Sigmoid colon (tissue), 7 donors: ENCODE data around the gene SLC6A6. TPM values are rescaled to one million over a fixed set of nuclear protein-coding genes. Genes with fewer than 3 reads are reported as not detected.

Experiments used
- DNase-seq: peaks from one replicate; pipeline ENCODE4 v3.0.0-alpha.2; 2019
- H3K27ac ChIP-seq, 4 donors: fragments of 200-600 bp; sonication (generic); one replicate each; pipeline ENCODE4 v1.5.1; 2016 to 2019; ENCODE audit warnings: mild to moderate bottlenecking in 1 of 4
- H3K27me3 ChIP-seq, 3 donors: fragments of 200-600 bp; sonication (generic); one replicate each; pipeline ENCODE4 v1.5.1; 2019; ENCODE audit warnings: mild to moderate bottlenecking in 1 of 3
- H3K36me3 ChIP-seq, 4 donors: fragments of 200-600 bp; sonication (generic); one replicate each; pipeline ENCODE4 v1.5.1; 2016 to 2019
- H3K4me1 ChIP-seq, 4 donors: fragments of 200-600 bp; sonication (generic); one replicate each; pipeline ENCODE4 v1.5.1; 2017 to 2019
- H3K4me3 ChIP-seq, 4 donors: fragments of 200-600 bp; sonication (generic); one replicate each; pipeline ENCODE4 v1.5.1; 2017 to 2019; ENCODE audit warnings: mild to moderate bottlenecking in 2 of 4, moderate library complexity in 1 of 4
- H3K9me3 ChIP-seq, 4 donors: fragments of 200-600 bp in 3 of 4; sonication (generic) in 3 of 4; one replicate each; pipeline versions ENCODE4 v1.5.1 to v1.6.1; 2013 to 2019
- EP300 ChIP-seq, 4 donors: sonication (generic); formaldehyde crosslinking; IDR thresholded peaks; one replicate each; pipeline ENCODE4 v1.6.1; 2017; ENCODE audit warnings: antibody characterized with exemption in 4 of 4
- POLR2A ChIP-seq, 2 donors: fragments of 450-650 bp; IDR thresholded peaks; one replicate each; pipeline ENCODE4 v1.6.1; 2016; ENCODE audit warnings: antibody characterized with exemption in 2 of 2, mild to moderate bottlenecking in 2 of 2, moderate library complexity in 2 of 2
- POLR2AphosphoS5 ChIP-seq, 4 donors: sonication (generic); formaldehyde crosslinking; IDR thresholded peaks; one replicate each; pipeline ENCODE4 v1.6.1; 2017; ENCODE audit warnings: antibody characterized with exemption in 4 of 4
- WGBS, 2 donors: extraction: QIAGEN DNeasy Blood & Tissue Kit; methylation state at CpG; one replicate each; pipeline ENCODE4 v1.1.7; 2013; 5-methylcytosine and 5-hydroxymethylcytosine counted together
- intact Hi-C: fragments of 100-400 bp; cut with DNase I; formaldehyde crosslinking; loops from one replicate; pipeline ENCODE4 v1.15.1; 2023
- polyA plus RNA-seq, 3 donors: library from polyadenylated mRNA; stranded (reverse); fragments of 200-250 nt; gene quantifications; one replicate each; pipeline ENCODE4 v1.2.3, GENCODE V29; 2013
- total RNA-seq, 4 donors: library from RNA; depleted of rRNA; stranded (reverse); fragments of >200 nt; gene quantifications; one replicate each; pipeline ENCODE4 v1.1.0, GENCODE V29; 2016
- TF ChIP-seq, protein P1 (sequence below), 4 experiments: fragments of 450-650 bp in 3 of 4; fragments of 200-600 bp in 1 of 4; IDR thresholded peaks; one replicate each; pipeline ENCODE4 v1.5.1; 2016 to 2019; ENCODE audit warnings: antibody characterized with exemption in 4 of 4, mild to moderate bottlenecking in 3 of 4, moderate library complexity in 2 of 4
- donor health status: healthy with polysubstance abuse.
- donor health status: Bipolar disorder and iron deficiency.
- donor health status: healthy.

Gene SLC6A6
- total and polyA plus RNA-seq, 7 donors: 2.3 to 19.1 (median 8.4) TPM

DNA sequence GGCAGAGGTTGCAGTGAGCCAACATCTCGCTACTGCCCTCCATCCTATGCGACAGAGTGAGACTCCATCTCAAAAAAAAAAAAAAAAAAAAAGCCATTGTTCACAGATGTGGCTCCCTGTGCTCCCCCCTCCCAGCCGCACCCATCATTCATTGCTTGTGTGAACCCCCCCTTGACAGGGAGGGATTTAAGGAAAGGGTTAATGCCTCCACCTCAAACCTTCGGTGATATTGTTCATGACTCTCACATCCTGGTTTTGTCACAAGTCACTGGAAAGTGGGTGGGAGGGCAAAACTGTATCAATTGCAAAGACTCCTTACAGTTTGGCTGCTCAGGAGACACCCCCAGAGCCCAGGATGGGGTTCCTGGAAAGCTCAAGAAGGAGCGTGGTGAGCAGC is 7.7 kb downstream of the SLC6A6 start:
- no peak overlapping the region for H3K4me3 ChIP-seq
- no peaks in the 10 kb centered on the region for H3K27me3 ChIP-seq
- TF ChIP-seq POLR2A (IDR thresholded peaks at IDR 0.05): no peak
- no peak for TF ChIP-seq POLR2AphosphoS5 (IDR thresholded peaks at IDR 0.05)
- TF ChIP-seq, protein P1, sequence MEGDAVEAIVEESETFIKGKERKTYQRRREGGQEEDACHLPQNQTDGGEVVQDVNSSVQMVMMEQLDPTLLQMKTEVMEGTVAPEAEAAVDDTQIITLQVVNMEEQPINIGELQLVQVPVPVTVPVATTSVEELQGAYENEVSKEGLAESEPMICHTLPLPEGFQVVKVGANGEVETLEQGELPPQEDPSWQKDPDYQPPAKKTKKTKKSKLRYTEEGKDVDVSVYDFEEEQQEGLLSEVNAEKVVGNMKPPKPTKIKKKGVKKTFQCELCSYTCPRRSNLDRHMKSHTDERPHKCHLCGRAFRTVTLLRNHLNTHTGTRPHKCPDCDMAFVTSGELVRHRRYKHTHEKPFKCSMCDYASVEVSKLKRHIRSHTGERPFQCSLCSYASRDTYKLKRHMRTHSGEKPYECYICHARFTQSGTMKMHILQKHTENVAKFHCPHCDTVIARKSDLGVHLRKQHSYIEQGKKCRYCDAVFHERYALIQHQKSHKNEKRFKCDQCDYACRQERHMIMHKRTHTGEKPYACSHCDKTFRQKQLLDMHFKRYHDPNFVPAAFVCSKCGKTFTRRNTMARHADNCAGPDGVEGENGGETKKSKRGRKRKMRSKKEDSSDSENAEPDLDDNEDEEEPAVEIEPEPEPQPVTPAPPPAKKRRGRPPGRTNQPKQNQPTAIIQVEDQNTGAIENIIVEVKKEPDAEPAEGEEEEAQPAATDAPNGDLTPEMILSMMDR (IDR thresholded peaks at IDR 0.05): no peak
- no peak for TF ChIP-seq EP300 (IDR thresholded peaks at IDR 0.05)
- peaks cover 0 to 30% (median 15%) of the 10 kb centered on the region in 4 donors for H3K4me1 ChIP-seq
- H3K9me3 ChIP-seq: no peaks in the 10 kb centered on the region
- H3K36me3 ChIP-seq: no peaks in the 10 kb centered on the region
- 92 to 93% methylated on average over 5 of the region's 5 CpGs for WGBS, 2 donors
- H3K27ac ChIP-seq: no peak overlapping the region
- DNase-seq: no peak
- intact Hi-C loops: no loop called here

DNA sequence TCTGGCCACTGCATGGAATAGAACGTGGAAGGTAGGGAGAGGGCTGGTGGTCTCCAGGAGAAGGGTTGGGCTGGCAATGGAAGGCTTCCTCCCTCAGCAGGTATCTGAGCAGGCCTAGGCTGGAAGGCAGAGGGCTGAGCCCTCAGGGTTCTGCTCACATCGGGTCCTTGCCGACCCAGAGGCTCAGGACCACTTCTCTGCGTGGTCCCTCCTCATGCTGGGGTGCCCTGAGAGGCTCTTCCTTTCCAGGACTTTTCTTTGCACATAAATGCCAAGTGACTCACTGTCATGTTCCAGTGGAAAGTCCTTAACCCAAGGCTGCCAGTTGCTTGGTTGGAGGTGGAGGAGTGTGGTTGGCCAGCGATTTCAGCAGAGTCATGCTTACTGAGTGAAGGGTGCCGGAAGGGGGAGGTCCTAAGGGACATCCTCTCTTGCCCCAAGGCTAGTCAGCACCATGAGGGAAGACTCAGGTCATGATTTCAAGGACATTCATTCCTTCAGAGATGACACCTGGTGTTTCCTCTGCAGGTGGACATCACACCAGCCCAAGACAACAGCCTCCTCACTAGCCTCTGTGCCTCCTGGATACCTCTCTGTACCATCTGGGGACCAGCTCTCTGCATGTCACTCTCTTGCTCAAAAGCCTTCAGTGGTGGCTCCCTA is 8.2 kb downstream of the SLC6A6 start:
- Histone ChIP-seq H3K27me3 (no peaks in the 10 kb centered on the region), H3K4me3 (no peak overlapping the region), H3K4me1 (peaks cover 0 to 25% (median 9%) of the 10 kb centered on the region in 4 donors), H3K27ac (no peak overlapping the region), H3K36me3 (no peaks in the 10 kb centered on the region), H3K9me3 (no peaks in the 10 kb centered on the region)
- TF ChIP-seq, protein P1 (IDR thresholded peaks at IDR 0.05): no peak
- TF ChIP-seq POLR2A (IDR thresholded peaks at IDR 0.05) (no peak), EP300 (IDR thresholded peaks at IDR 0.05) (no peak), POLR2AphosphoS5 (IDR thresholded peaks at IDR 0.05) (peak in 1 of 4 donors; percentile 27)
- WGBS, 2 donors: 77 to 89% methylated on average over 6 of the region's 6 CpGs
- intact Hi-C loops: no loop called here
- no peak for DNase-seq

DNA sequence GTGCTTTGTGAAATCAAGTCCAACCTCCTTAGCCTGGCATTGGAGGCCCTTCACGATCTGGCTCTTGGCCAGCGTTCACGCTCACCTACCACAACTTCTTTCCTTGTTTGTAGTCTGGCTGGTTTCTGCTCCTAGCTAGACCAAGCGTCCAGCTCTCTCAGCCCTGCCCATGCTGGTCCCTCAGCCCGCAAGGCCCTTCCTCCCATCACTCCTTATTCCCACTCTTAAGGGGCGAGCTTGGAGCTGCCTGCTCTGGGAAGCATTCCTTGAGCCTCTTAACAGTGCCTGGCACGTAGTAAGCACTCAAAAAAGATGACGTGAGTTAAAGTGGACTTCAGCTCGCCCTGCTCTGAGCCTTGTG is 8.7 kb downstream of the SLC6A6 start:
- WGBS, 2 donors: 80 to 88% methylated on average over 9 of the region's 9 CpGs

DNA sequence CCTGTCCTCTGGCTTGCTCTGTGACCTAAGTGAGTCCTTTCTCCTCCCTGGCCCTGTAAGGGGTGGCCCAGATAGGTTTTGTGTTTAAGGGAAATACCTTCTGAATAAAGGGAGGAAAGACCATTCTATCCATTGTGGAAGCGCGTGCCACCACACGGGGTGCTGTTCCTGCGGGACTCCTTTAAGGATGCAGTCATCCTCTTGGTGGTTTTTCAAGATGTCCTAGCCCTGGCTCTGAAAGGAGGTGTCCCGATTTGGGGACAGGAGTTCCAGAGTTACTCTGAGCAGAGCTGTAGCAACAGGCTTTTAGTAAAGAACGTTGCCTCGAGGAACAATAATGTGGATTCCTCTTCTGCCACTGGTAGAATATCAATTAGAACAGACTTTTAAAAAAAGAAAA is 9.6 kb downstream of the SLC6A6 start:
- no peaks in the 10 kb centered on the region for H3K27me3 ChIP-seq
- no peak for DNase-seq
- H3K36me3 ChIP-seq: no peaks in the 10 kb centered on the region
- no peaks in the 10 kb centered on the region for H3K9me3 ChIP-seq
- WGBS, 2 donors: 91 to 95% methylated on average over 7 of the region's 7 CpGs
- TF ChIP-seq POLR2AphosphoS5 (IDR thresholded peaks at IDR 0.05): no peak
- no peak for TF ChIP-seq POLR2A (IDR thresholded peaks at IDR 0.05)
- no peak for TF ChIP-seq EP300 (IDR thresholded peaks at IDR 0.05)
- TF ChIP-seq, protein P1 (IDR thresholded peaks at IDR 0.05): no peak
- H3K4me1 ChIP-seq: peaks cover 0 to 14% (median 0%) of the 10 kb centered on the region in 4 donors
- intact Hi-C loops: no loop called here
- H3K4me3 ChIP-seq: no peak overlapping the region
- H3K27ac ChIP-seq: no peak overlapping the region

More for the DNA sequence above, 8.7 kb downstream of the SLC6A6 start:
- Histone ChIP-seq H3K4me1 (peaks cover 0 to 20% (median 4%) of the 10 kb centered on the region in 4 donors), H3K4me3 (no peak overlapping the region), H3K27ac (no peak overlapping the region), H3K9me3 (no peaks in the 10 kb centered on the region), H3K36me3 (no peaks in the 10 kb centered on the region), H3K27me3 (no peaks in the 10 kb centered on the region)
- intact Hi-C loops: no loop called here
- no peak for DNase-seq
- TF ChIP-seq POLR2AphosphoS5 (IDR thresholded peaks at IDR 0.05) (no peak), EP300 (IDR thresholded peaks at IDR 0.05) (no peak), POLR2A (IDR thresholded peaks at IDR 0.05) (no peak)
- TF ChIP-seq, protein P1 (IDR thresholded peaks at IDR 0.05): no peak
